HG03575 (cell line): ENCODE measurements around the gene KIAA1217.

ENCODE experiments used
- ATAC-seq: cut with Tn5 transposase; IDR thresholded peaks from one replicate; pipeline ENCODE4 v1.9.1; 2021; ENCODE audit not compliant: unreplicated experiment, insufficient number of reproducible peaks, low FRiP score; ENCODE audit errors: extremely low read depth

The KIAA1217 gene

GRCh38 chr10:24575481-24576002 is 366.6 kb downstream of the KIAA1217 start:
- no peak for ATAC-seq

DNA sequence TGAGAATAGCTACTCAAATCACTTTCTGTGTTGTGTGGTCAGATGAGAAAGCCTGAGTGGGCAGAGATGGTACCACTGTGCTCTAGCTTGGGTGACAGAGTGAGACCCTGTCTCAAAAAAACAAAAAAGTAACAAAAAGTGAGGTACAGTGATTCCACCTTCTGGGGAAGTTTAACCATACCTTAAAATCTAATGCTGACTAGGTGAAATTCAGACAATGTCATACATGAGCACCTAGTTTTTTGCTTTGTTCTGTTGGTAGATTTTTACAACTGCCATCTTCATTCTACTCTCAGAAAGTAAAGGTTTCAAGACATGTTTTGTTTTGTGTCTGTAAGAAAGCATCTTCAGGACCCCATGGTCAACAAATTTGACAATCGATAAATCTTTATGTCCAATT is 370.5 kb downstream of the KIAA1217 start:
- no peak for ATAC-seq

- ATAC-seq: no peak
Observed at GRCh38 chr10:24579906-24580305, 371.0 kb downstream of the KIAA1217 start.

GRCh38 chr10:24589265-24589664 is 380.3 kb downstream of the KIAA1217 start:
- no peak for ATAC-seq

DNA sequence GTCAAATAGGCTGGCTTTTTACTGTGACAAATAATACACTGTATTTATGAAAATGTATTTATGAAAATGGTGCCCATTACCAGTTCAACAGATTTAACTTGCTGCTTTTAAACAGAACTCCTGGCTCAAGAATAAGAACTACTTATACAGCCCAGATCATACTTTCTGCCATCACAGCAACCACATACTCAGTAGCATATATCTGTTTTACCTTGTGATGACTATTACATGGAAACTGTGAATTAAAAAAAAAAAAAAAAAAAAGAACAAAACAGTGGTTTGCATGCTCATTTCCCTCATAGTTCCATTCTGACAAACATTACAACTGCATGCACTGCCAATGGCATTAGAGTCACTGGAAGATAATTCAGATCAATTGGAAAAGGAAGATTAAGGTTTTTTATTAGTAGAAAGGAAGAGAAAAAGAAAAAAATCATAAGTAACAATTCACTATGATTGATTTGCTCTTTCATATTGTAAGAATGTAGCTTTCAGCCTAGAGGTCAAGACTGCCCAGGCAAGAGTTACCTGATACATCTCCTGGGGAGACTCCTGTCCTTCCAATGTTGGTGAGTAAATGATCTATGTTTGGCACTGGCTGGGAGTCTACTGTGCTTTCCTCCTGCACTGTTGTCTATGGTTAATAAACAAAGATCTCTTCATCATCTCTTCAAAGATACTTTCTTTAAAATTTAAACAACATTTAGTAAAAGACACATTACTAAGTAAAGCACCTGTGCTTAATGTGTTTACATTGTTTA is 381.9 kb downstream of the KIAA1217 start:
- no peak for ATAC-seq

GRCh38 chr10:24596217-24596930 is 387.4 kb downstream of the KIAA1217 start:
- no peak for ATAC-seq

DNA sequence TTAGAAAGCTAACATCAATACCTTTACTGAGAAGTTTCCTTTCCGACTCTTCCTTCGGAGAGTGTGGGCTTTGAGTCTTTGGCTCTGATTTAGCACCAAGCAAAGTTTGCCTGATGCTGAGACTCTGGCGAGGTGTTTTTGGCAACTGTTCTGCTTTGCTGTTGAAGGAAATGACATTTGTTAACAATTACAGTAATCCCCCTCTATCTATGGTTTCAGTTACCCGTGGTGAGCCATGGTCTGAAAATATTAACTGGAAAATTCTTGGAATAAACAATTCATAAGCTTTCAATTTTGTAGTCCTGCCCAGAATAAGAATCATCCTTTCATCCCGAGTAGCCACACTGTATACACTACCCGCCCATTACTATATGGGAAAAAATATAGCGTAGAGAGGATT is 388.5 kb downstream of the KIAA1217 start:
- ATAC-seq: no peak
